Mammary epithelial cell (primary cell): Measurements from ENCODE around the gene FES.

ENCODE experiments used
- EZH2 ChIP-seq: IDR thresholded peaks from 2 replicates; pipeline ENCODE4 v1.6.1; 2012; ENCODE audit warnings: low read length, inconsistent platforms, borderline replicate concordance
- TF ChIP-seq, protein P1 (sequence below), 2 donors: IDR thresholded peaks in 1 of 2; conservative IDR thresholded peaks in 1 of 2; 2 replicates each; pipeline ENCODE4 v1.5.1; 2011 to 2012; ENCODE audit warnings: inconsistent platforms in 2 of 2, low read length in 2 of 2, mild to moderate bottlenecking in 2 of 2, control low read depth in 1 of 2, low read depth in 1 of 2; ENCODE audit not compliant: insufficient read depth in 1 of 2; ENCODE audit errors: extremely low read depth in 1 of 2

GRCh38 chr15:90873488-90873997 is 10.8 kb upstream of the FES start:
- TF ChIP-seq, protein P1, sequence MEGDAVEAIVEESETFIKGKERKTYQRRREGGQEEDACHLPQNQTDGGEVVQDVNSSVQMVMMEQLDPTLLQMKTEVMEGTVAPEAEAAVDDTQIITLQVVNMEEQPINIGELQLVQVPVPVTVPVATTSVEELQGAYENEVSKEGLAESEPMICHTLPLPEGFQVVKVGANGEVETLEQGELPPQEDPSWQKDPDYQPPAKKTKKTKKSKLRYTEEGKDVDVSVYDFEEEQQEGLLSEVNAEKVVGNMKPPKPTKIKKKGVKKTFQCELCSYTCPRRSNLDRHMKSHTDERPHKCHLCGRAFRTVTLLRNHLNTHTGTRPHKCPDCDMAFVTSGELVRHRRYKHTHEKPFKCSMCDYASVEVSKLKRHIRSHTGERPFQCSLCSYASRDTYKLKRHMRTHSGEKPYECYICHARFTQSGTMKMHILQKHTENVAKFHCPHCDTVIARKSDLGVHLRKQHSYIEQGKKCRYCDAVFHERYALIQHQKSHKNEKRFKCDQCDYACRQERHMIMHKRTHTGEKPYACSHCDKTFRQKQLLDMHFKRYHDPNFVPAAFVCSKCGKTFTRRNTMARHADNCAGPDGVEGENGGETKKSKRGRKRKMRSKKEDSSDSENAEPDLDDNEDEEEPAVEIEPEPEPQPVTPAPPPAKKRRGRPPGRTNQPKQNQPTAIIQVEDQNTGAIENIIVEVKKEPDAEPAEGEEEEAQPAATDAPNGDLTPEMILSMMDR (conservative IDR thresholded peaks at IDR 0.05 in 1 of 2, IDR thresholded peaks at IDR 0.05 in 1 of 2; ENCODE audit: extremely low read depth in 1 of 2, insufficient read depth in 1 of 2, low read depth in 1 of 2, low read length in 2 of 2), result no peak
- no peak for TF ChIP-seq EZH2
